Frontal cortex (tissue), 4 donors: ENCODE results near the gene PIEZO2. TPM values are rescaled to one million over a fixed set of nuclear protein-coding genes. Genes with fewer than 3 reads are reported as not detected.

ENCODE experiments used
- DNase-seq, 2 donors: peaks; one replicate each; pipeline ENCODE4 v3.0.0; 2012; ENCODE audit warnings: low spot score in 2 of 2
- FAIRE-seq: peaks from 2 replicates; lab custom pipeline; 2012; peaks lifted over from hg19 to GRCh38; lab: Jason Lieb, UNC
- total RNA-seq: library from RNA; depleted of rRNA; stranded (reverse); fragments of >200 nt; gene quantifications from one replicate; pipeline ENCODE4 v1.2.3, GENCODE V29; 2014
- donor health status: control.
- donor health status: control.
- donor health status: control.

PIEZO2 gene
- total RNA-seq, 1 donor from 2014 or later: 2.4 TPM

- FAIRE-seq: no peak
- DNase-seq: no peak
Measured at GRCh38 chr18:11004951-11005350, 144.4 kb downstream of the PIEZO2 start.

GRCh38 chr18:11004294-11004693, 145.1 kb downstream of the PIEZO2 start:
- FAIRE-seq: no peak
- DNase-seq: no peak

- FAIRE-seq: no peak
Measured at GRCh38 chr18:11002796-11003195, 146.6 kb downstream of the PIEZO2 start.

GRCh38 chr18:11002277-11002676, 147.1 kb downstream of the PIEZO2 start:
- FAIRE-seq: no peak
- no peak for DNase-seq

More at GRCh38 chr18:11002796-11003195, 146.6 kb downstream of the PIEZO2 start:
- DNase-seq: no peak

GRCh38 chr18:11000071-11000470, 149.3 kb downstream of the PIEZO2 start:
- DNase-seq (no peak), FAIRE-seq (no peak)

GRCh38 chr18:10997885-10998284, 151.5 kb downstream of the PIEZO2 start:
- DNase-seq (no peak), FAIRE-seq (no peak)

GRCh38 chr18:10995550-10995949, 153.8 kb downstream of the PIEZO2 start:
- DNase-seq (no peak), FAIRE-seq (no peak)

- no peak for DNase-seq
- FAIRE-seq: no peak
Measured at GRCh38 chr18:10989486-10989885, 159.9 kb downstream of the PIEZO2 start.

- no peak for FAIRE-seq
Measured at GRCh38 chr18:10985689-10986088, 163.7 kb downstream of the PIEZO2 start.

GRCh38 chr18:10979411-10979810, 170.0 kb downstream of the PIEZO2 start:
- DNase-seq (no peak), FAIRE-seq (no peak)

More at GRCh38 chr18:10985689-10986088, 163.7 kb downstream of the PIEZO2 start:
- no peak for DNase-seq

GRCh38 chr18:10977042-10977441, 172.3 kb downstream of the PIEZO2 start:
- FAIRE-seq (peak; percentile 49), DNase-seq (no peak)

GRCh38 chr18:10973567-10974203, 175.7 kb downstream of the PIEZO2 start:
- FAIRE-seq (no peak), DNase-seq (no peak)

- no peak for FAIRE-seq
- no peak for DNase-seq
Measured at GRCh38 chr18:10971717-10972116, 177.7 kb downstream of the PIEZO2 start.

- FAIRE-seq: no peak
- no peak for DNase-seq
Measured at GRCh38 chr18:10965119-10965518, 184.2 kb downstream of the PIEZO2 start.

GRCh38 chr18:10953672-10954071, 195.7 kb downstream of the PIEZO2 start:
- no peak for DNase-seq
- FAIRE-seq: no peak

GRCh38 chr18:10951631-10952544, 197.5 kb downstream of the PIEZO2 start:
- no peak for DNase-seq
- FAIRE-seq: no peak

- no peak for DNase-seq
- FAIRE-seq: no peak
Measured at GRCh38 chr18:10950876-10951630, 198.3 kb downstream of the PIEZO2 start.

- no peak for FAIRE-seq
Measured at GRCh38 chr18:10950080-10950875, 199.1 kb downstream of the PIEZO2 start.

GRCh38 chr18:10949655-10950054, 199.7 kb downstream of the PIEZO2 start:
- DNase-seq (no peak), FAIRE-seq (no peak)

More at GRCh38 chr18:10950080-10950875, 199.1 kb downstream of the PIEZO2 start:
- no peak for DNase-seq

- no peak for FAIRE-seq
- no peak for DNase-seq
Measured at GRCh38 chr18:10948421-10948820, 200.9 kb downstream of the PIEZO2 start.
